Heart right ventricle (tissue), 16 donors: Measurements from ENCODE around the gene FDPS. TPM values are rescaled to one million over a fixed set of nuclear protein-coding genes. Genes with fewer than 3 reads are reported as not detected.
"Not testable (repeated sequence)": the region's sequence is repeated elsewhere in the genome, so short reads cannot be mapped to it uniquely, and the experiment has no call there.

Experiments
- ATAC-seq, 8 donors: fragments of 200-7000 bp; cut with Tn5 transposase; one replicate each; pipeline ENCODE4 v1.9.1; 2020; ENCODE audit warnings: mild to moderate bottlenecking in 8 of 8, moderate library complexity in 8 of 8, moderate number of reproducible peaks in 1 of 8
- DNase-seq, 2 donors: peaks; one replicate each; pipeline ENCODE4 v3.0.0-alpha.2; 2020
- H3K27ac ChIP-seq, 10 donors: fragments of 200-600 bp; sonication (generic) in 2 of 10; one replicate each; pipeline versions ENCODE4 v1.5.0 to v1.8.0; 2020 to 2022; ENCODE audit warnings: mild to moderate bottlenecking in 3 of 10
- H3K27me3 ChIP-seq, 7 donors: fragments of 200-600 bp; one replicate each; pipeline ENCODE4 v1.8.0; 2021 to 2022; ENCODE audit warnings: mild to moderate bottlenecking in 2 of 7
- H3K36me3 ChIP-seq, 9 donors: fragments of 200-600 bp; sonication (generic) in 1 of 9; one replicate each; pipeline versions ENCODE4 v1.5.0 to v1.8.0; 2020 to 2022; ENCODE audit warnings: mild to moderate bottlenecking in 2 of 9
- H3K4me1 ChIP-seq, 9 donors: fragments of 200-600 bp; sonication (generic) in 1 of 9; one replicate each; pipeline versions ENCODE4 v1.5.0 to v1.8.0; 2020 to 2022; ENCODE audit warnings: mild to moderate bottlenecking in 4 of 9
- H3K4me3 ChIP-seq, 10 donors: fragments of 200-600 bp; sonication (generic) in 2 of 10; one replicate each; pipeline versions ENCODE4 v1.5.0 to v1.8.0; 2020 to 2022; ENCODE audit warnings: mild to moderate bottlenecking in 7 of 10, moderate library complexity in 2 of 10
- H3K9me3 ChIP-seq, 11 donors: fragments of 200-600 bp in 10 of 11; sonication (generic) in 2 of 11; one replicate each; pipeline versions ENCODE4 v1.5.0 to v1.8.0; 2013 to 2022; ENCODE audit warnings: mild to moderate bottlenecking in 2 of 11, control low read depth in 1 of 11, moderate library complexity in 1 of 11
- WGBS, 2 donors: extraction: QIAGEN DNeasy Blood & Tissue Kit; methylation state at CpG; one replicate each; pipeline ENCODE4 v1.1.7; 2013; ENCODE audit warnings: inconsistent platforms in 1 of 2; 5-methylcytosine and 5-hydroxymethylcytosine counted together
- intact Hi-C, 10 donors: fragments of 100-400 bp; cut with DNase I; formaldehyde crosslinking; loops; one replicate each; pipeline versions ENCODE4 v1.11.1 to v1.14.2; 2022
- polyA plus RNA-seq, 2 donors: library from polyadenylated mRNA; stranded (reverse); fragments of 200-250 nt; gene quantifications; one replicate each; pipeline ENCODE4 v1.2.3, GENCODE V29; 2013
- total RNA-seq, 10 donors: library from RNA; stranded (reverse); fragmentation: NEBNext Ultra II Directional in 3 of 10; extraction: Animal tissue kit (Norgen Biotek cat#: 25700) in 3 of 10; gene quantifications; one replicate each; pipeline versions ENCODE4 v1.2.1 to v1.2.4, GENCODE V29; 2021 to 2023
- TF ChIP-seq, protein P1 (sequence below), 9 donors: fragments of 200-600 bp; sonication (generic) in 2 of 9; IDR thresholded peaks; one replicate each; pipeline versions ENCODE4 v1.5.0 to v1.8.0; 2021 to 2022; ENCODE audit warnings: antibody characterized with exemption in 9 of 9, mild to moderate bottlenecking in 5 of 9, moderate library complexity in 1 of 9
- donor health status: Arrhythmogenic right ventricular cardiomyopathy.
- donor health status: ischemic (EF 13 %, LVEDD 7.1; RV severe dilation, severe dysfunction).
- donor health status: healthy with polysubstance abuse.
- donor health status: DM: no; HTN: yes; CAD: no.
- donor health status: DM: no; HTN: no; CAD: no.
- donor health status: ischemic (EF 25% LVEDD 6.9; RV normal size, moderate dysfunction).
- donor health status: ischemic (EF 25% LVEDD 5.7; RV mildly dilated, moderate dysfunction).
- donor health status: healthy.
- donor health status: DM: yes; HTN: yes; CAD: no.
- donor health status: Ischemic cardiomyopathy.
- donor health status: ischemic (EF 35%, LVEDD 5.7; RV mildly dilated, moderate dysfunction).
- donor health status: nonischemic (EF 11% LVEDD 7.7; RV severe dilation, severe dysfunction).
- donor health status: DM: yes; HTN: yes; CAD: no.
- donor health status: PGD.
- donor health status: ischemic (EF 29% LVEDD 5.4; RV normal size, mild dysfunction).
- donor health status: nonischemic (EF 23%, LVEDD 6.1; RV moderate dilation, normal function).

FDPS gene
- total and polyA plus RNA-seq, 12 donors = 63.1 to 113 (median 78.1) TPM

DNA sequence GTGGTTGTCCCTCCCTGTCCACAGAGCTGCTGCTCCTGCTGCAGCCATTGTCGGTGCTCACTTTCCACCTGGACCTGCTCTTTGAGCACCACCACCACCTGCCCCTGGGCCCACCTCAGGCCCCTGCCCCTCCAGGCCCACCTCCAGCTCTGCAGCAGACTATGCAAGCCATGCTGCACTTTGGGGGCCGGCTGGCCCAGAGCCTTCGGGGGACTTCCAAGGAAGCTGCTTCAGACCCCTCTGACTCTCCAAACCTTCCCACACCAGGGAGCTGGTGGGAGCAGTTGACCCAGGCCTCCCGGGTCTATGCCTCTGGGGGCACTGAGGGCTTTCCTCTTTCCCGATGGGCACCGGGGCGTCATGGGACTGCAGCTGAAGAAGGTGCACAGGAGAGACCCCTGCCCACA is 18.0 kb downstream of the FDPS start:
- DNase-seq = no peak
- ATAC-seq = no peak
- Histone ChIP-seq H3K4me3 (no peak overlapping the region), H3K27ac (no peak overlapping the region), H3K36me3 (peaks cover 0 to 64% (median 47%) of the 10 kb centered on the region in 9 donors), H3K4me1 (peaks cover 6 to 31% (median 23%) of the 10 kb centered on the region in 9 donors), H3K27me3 (no peaks in the 10 kb centered on the region), H3K9me3 (no peaks in the 10 kb centered on the region)
- 88 to 94% methylated on average over 7 of the region's 7 CpGs for WGBS, 2 donors
- TF ChIP-seq, protein P1, sequence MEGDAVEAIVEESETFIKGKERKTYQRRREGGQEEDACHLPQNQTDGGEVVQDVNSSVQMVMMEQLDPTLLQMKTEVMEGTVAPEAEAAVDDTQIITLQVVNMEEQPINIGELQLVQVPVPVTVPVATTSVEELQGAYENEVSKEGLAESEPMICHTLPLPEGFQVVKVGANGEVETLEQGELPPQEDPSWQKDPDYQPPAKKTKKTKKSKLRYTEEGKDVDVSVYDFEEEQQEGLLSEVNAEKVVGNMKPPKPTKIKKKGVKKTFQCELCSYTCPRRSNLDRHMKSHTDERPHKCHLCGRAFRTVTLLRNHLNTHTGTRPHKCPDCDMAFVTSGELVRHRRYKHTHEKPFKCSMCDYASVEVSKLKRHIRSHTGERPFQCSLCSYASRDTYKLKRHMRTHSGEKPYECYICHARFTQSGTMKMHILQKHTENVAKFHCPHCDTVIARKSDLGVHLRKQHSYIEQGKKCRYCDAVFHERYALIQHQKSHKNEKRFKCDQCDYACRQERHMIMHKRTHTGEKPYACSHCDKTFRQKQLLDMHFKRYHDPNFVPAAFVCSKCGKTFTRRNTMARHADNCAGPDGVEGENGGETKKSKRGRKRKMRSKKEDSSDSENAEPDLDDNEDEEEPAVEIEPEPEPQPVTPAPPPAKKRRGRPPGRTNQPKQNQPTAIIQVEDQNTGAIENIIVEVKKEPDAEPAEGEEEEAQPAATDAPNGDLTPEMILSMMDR (IDR thresholded peaks at IDR 0.05) = no peak
- intact Hi-C loops = no loop called here

DNA sequence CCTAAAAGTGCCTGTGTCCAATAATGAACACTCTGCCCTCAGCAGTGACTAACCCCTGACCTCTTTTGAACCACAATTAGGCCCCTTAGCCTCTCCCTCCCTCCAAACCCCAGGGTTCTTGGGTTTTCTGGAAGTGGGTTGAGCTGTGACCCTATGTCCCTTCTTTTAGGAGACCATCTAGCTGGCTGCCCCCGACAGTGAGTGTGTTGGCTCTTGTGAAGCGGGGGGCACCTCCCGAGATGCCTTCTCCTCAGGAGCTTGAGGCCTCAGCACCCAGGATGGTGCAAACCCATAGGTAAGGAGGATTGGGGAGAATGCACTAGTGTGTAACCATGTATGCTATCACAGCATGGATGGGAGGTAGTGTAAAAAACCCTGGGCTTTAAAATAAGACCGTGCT is 19.3 kb downstream of the FDPS start:
- 89 to 91% methylated on average over 4 of the region's 4 CpGs for WGBS, 2 donors

DNA sequence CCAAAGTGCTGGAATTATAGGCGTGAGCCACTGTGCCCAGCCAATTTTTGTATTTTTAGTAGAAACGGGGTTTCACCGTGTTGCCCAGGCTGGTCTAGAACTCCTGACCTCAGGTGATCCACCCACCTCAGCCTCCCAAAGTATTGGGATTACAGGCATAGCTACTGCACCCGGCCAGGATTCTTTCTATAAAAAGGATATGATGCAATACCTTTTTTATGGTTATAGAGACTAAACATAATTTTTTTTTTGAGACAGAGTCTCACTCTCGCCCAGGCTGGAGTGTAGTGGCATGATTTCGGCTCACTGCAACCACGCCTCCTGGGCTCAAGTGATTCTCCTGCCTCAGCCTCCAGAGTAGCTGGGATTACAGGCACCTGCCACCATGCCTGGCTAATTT is 20.2 kb downstream of the FDPS start:
- H3K27me3 ChIP-seq, H3K27ac ChIP-seq, intact Hi-C loops, H3K9me3 ChIP-seq, DNase-seq, H3K4me3 ChIP-seq, ATAC-seq: not testable (repeated sequence)
- H3K36me3 ChIP-seq = peaks cover 0 to 81% (median 54%) of the 10 kb centered on the region in 9 donors
- H3K4me1 ChIP-seq = peaks cover 0 to 18% (median 11%) of the 10 kb centered on the region in 9 donors
- 83 to 87% methylated on average over 7 of the region's 7 CpGs for WGBS, 2 donors

More for the DNA sequence above, 19.3 kb downstream of the FDPS start:
- Histone ChIP-seq H3K4me1 (peaks cover 0 to 18% (median 11%) of the 10 kb centered on the region in 9 donors), H3K4me3 (no peak overlapping the region), H3K9me3 (no peaks in the 10 kb centered on the region), H3K27ac (no peak overlapping the region), H3K36me3 (peaks cover 0 to 72% (median 54%) of the 10 kb centered on the region in 9 donors), H3K27me3 (no peaks in the 10 kb centered on the region)
- ATAC-seq = no peak
- TF ChIP-seq, protein P1 (IDR thresholded peaks at IDR 0.05) = no peak
- intact Hi-C loops = no loop called here
- DNase-seq = no peak

DNA sequence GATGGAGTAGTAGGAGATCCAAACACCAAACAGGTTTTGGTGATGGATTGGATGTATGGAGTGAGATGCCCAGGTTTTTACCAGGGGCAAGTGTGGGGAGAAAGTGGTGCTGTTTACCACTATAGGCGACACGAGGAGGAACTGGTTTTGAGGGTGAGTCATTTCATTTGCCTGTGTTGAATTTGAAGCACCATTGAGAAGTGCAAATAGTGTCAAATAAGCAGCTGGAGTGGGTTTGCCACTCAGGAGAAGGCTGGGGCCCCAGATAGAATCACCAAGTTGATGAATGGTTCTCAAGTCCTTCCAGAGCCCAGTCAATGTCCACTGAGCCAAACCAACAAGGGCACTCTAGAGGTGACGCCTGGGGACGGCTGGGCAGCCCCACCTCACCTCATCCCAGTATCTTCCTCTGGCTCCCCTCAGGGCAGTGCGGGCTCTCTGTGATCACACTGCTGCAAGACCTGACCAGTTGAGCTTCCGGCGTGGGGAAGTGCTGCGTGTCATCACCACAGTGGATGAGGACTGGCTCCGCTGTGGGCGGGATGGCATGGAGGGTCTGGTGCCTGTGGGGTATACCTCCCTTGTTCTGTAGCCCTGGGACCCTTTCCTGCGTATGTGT is 21.4 kb downstream of the FDPS start:
- no peaks in the 10 kb centered on the region for H3K9me3 ChIP-seq
- H3K27me3 ChIP-seq = no peaks in the 10 kb centered on the region
- DNase-seq (no peak), ATAC-seq (no peak)
- peaks cover 0 to 93% (median 60%) of the 10 kb centered on the region in 9 donors for H3K36me3 ChIP-seq
- intact Hi-C loops = loop anchor here in 2 of 10 donors (10.0 kb wide), 1 partner anchor 265 kb away; no protein-coding TSS in a partner anchor
- H3K4me1 ChIP-seq = peaks cover 0 to 15% (median 7%) of the 10 kb centered on the region in 9 donors
- 89 to 92% methylated on average over 11 of the region's 11 CpGs for WGBS, 2 donors
- TF ChIP-seq, protein P1 (IDR thresholded peaks at IDR 0.05) = no peak
- H3K27ac ChIP-seq = no peak overlapping the region
- no peak overlapping the region for H3K4me3 ChIP-seq

DNA sequence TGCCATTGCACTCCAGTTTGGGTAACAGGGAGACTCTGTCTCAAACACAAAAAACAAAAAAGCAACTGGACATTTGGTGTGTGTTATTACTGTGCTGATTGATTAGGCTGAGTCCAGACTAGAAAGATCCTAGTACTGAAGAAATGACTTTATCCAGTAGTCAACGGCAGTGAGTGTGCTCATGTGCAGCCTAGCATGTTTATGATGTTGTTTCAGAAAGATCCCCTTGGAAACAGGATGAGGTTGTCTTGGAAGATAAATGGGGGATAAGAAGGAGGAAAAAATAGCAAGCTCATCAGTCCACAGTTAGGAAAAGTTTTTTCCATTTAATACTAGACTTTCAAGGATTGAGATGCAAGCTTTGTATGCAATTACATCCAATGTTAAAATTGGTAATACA is 26.3 kb downstream of the FDPS start:
- Histone ChIP-seq H3K4me1 (no peaks in the 10 kb centered on the region), H3K9me3 (no peaks in the 10 kb centered on the region), H3K27ac (no peak overlapping the region), H3K36me3 (peaks cover 0 to 95% (median 63%) of the 10 kb centered on the region in 9 donors), H3K4me3 (no peak overlapping the region), H3K27me3 (no peaks in the 10 kb centered on the region)
- DNase-seq (no peak), ATAC-seq (no peak)
- TF ChIP-seq, protein P1 (IDR thresholded peaks at IDR 0.05) = no peak
- 72 to 74% methylated on average over 1 of the region's 1 CpG for WGBS, 2 donors
- intact Hi-C loops = loop anchor here in 2 of 10 donors (10.0 kb wide), 1 partner anchor 260 kb away; no protein-coding TSS in a partner anchor
